ENCODE results near the gene CHRM5.
A peak's percentile ranks its signal among the peaks of the same experiment; 100 is the strongest.

CHRM5 gene

GRCh38 chr15:33985287-33985686, 17.0 kb downstream of the CHRM5 start:
- ATAC-seq, result peak; percentile 98
- TF ChIP-seq OSR1 (CRISPR knock-in tag; IDR thresholded peaks at IDR 0.05) (no peak), CSDC2 (CRISPR knock-in tag; IDR thresholded peaks at IDR 0.05) (0 out of 2 replicates have a peak, but pooled peaks have one; percentile 21)

- peak; percentile 27; the same call in 2 of the 3 replicates for ATAC-seq
- TF ChIP-seq ZFP3 (CRISPR knock-in tag; IDR thresholded peaks at IDR 0.05), result no peak
Measured at GRCh38 chr15:33985751-33986150, 17.5 kb downstream of the CHRM5 start.

- TF ChIP-seq POU6F1 (CRISPR knock-in tag; IDR thresholded peaks at IDR 0.05; ENCODE audit: borderline replicate concordance, low read depth) (no peak), GLIS3 (CRISPR knock-in tag; IDR thresholded peaks at IDR 0.05) (no peak), TOX (CRISPR knock-in tag; IDR thresholded peaks at IDR 0.05; ENCODE audit: borderline replicate concordance) (no peak), ZNF8 (CRISPR knock-in tag; IDR thresholded peaks at IDR 0.05) (no peak), RARB (CRISPR knock-in tag; IDR thresholded peaks at IDR 0.05) (no peak), ZNF70 (CRISPR knock-in tag; IDR thresholded peaks at IDR 0.05) (no peak), BACH2 (CRISPR knock-in tag; IDR thresholded peaks at IDR 0.05; ENCODE audit: borderline replicate concordance) (no peak)
- no peak for ATAC-seq
Measured at GRCh38 chr15:33987444-33987843, 19.1 kb downstream of the CHRM5 start.

- no peak for ATAC-seq
- TF ChIP-seq ZFP3 (CRISPR knock-in tag; IDR thresholded peaks at IDR 0.05) (no peak), POU6F1 (CRISPR knock-in tag; IDR thresholded peaks at IDR 0.05; ENCODE audit: borderline replicate concordance, low read depth) (no peak), CREB5 (CRISPR knock-in tag; IDR thresholded peaks at IDR 0.05; ENCODE audit: low read depth) (no peak), ISL1 (CRISPR knock-in tag; IDR thresholded peaks at IDR 0.05) (no peak), ZC3H10 (CRISPR knock-in tag; IDR thresholded peaks at IDR 0.05) (no peak), SNAI2 (CRISPR knock-in tag; IDR thresholded peaks at IDR 0.05) (no peak), BACH2 (CRISPR knock-in tag; IDR thresholded peaks at IDR 0.05; ENCODE audit: borderline replicate concordance) (no peak), TOX (CRISPR knock-in tag; IDR thresholded peaks at IDR 0.05; ENCODE audit: borderline replicate concordance) (no peak), TSHZ2 (CRISPR knock-in tag; IDR thresholded peaks at IDR 0.05) (no peak), OSR1 (CRISPR knock-in tag; IDR thresholded peaks at IDR 0.05) (no peak), ARNTL (CRISPR knock-in tag; IDR thresholded peaks at IDR 0.05; ENCODE audit: borderline replicate concordance, low read depth) (no peak), CSRNP3 (CRISPR knock-in tag; IDR thresholded peaks at IDR 0.05) (no peak), CSDC2 (CRISPR knock-in tag; IDR thresholded peaks at IDR 0.05) (no peak), ZNF70 (CRISPR knock-in tag; IDR thresholded peaks at IDR 0.05) (no peak), TCF4 (CRISPR knock-in tag; IDR thresholded peaks at IDR 0.05; ENCODE audit: borderline replicate concordance) (no peak)
Measured at GRCh38 chr15:33988384-33988783, 20.1 kb downstream of the CHRM5 start.

All from SK-N-SH treated with all-trans-retinoic acid at 6 μM for 48 hours (cell line).